Transverse colon (tissue), 4 donors: ENCODE data around the gene TBX10. TPM values are rescaled to one million over a fixed set of nuclear protein-coding genes. Genes with fewer than 3 reads are reported as not detected.

ENCODE experiments used
- DNase-seq: peaks from one replicate; pipeline ENCODE4 v3.0.0-alpha.2; 2019
- H3K27ac ChIP-seq, 4 donors: fragments of 200-600 bp; sonication (generic); 2 replicates each; pipeline ENCODE4 v1.5.1; 2016 to 2018; ENCODE audit warnings: inconsistent platforms in 4 of 4
- H3K27me3 ChIP-seq: fragments of 200-600 bp; sonication (generic); 2 replicates; pipeline ENCODE4 v1.5.1; 2017; ENCODE audit warnings: inconsistent platforms
- H3K36me3 ChIP-seq, 4 donors: fragments of 200-600 bp; sonication (generic); 2 replicates each; pipeline ENCODE4 v1.5.1; 2017 to 2019; ENCODE audit warnings: inconsistent platforms in 4 of 4
- H3K4me1 ChIP-seq, 4 donors: fragments of 200-600 bp; sonication (generic); 2 replicates each; pipeline ENCODE4 v1.5.1; 2017 to 2020; ENCODE audit warnings: inconsistent platforms in 4 of 4
- H3K4me3 ChIP-seq, 4 donors: fragments of 200-600 bp; sonication (generic); 1 replicate in 1 of 4; 2 replicates in 3 of 4; pipeline versions ENCODE4 v1.5.1 to v1.6.1; 2017 to 2019; ENCODE audit warnings: inconsistent platforms in 4 of 4
- H3K9me3 ChIP-seq, 2 donors: fragments of 200-600 bp; sonication (generic); 2 replicates each; pipeline ENCODE4 v1.5.1; 2017 to 2019; ENCODE audit warnings: inconsistent platforms in 2 of 2
- CTCF ChIP-seq, 5 experiments: fragments of 200-600 bp in 3 of 5; fragments of 450-650 bp in 2 of 5; sonication (generic) in 3 of 5; IDR thresholded peaks; 1 replicate in 2 of 5; 2 replicates in 3 of 5; pipeline ENCODE4 v1.5.1; 2016 to 2017; ENCODE audit warnings: antibody characterized with exemption in 5 of 5, inconsistent platforms in 3 of 5, mild to moderate bottlenecking in 2 of 5, moderate library complexity in 1 of 5
- EP300 ChIP-seq: sonication (generic); formaldehyde crosslinking; IDR thresholded peaks from one replicate; pipeline ENCODE4 v1.6.1; 2017; ENCODE audit warnings: antibody characterized with exemption, low read depth
- POLR2A ChIP-seq: fragments of 450-650 bp; IDR thresholded peaks from one replicate; pipeline ENCODE4 v1.6.1; 2016; ENCODE audit warnings: antibody characterized with exemption, mild to moderate bottlenecking, moderate library complexity
- POLR2AphosphoS5 ChIP-seq, 3 donors: sonication (generic); formaldehyde crosslinking; IDR thresholded peaks; one replicate each; pipeline ENCODE4 v1.6.1; 2016; ENCODE audit warnings: antibody characterized with exemption in 3 of 3
- WGBS, 2 donors: methylation state at CpG; one replicate each; pipeline ENCODE4 v1.1.5; 2018; ENCODE audit warnings: low coverage in 1 of 2; 5-methylcytosine and 5-hydroxymethylcytosine counted together
- in situ Hi-C, 4 donors: fragments of 200-750 bp; cut with MboI; loops; one replicate each; pipeline versions ENCODE4 v1.15.0 to v1.15.1; 2017; ENCODE audit warnings: low sequenced_read_pairs in 3 of 4, low pct_ligation_motif_present in 1 of 4, low pct_unique_long_range_greater_than_20kb in 1 of 4
- intact Hi-C: fragments of 100-400 bp; cut with DNase I; formaldehyde crosslinking; loops from one replicate; pipeline ENCODE4 v1.15.1; 2023; ENCODE audit warnings: low total_unique reads
- total RNA-seq, 4 donors: library from RNA; depleted of rRNA; stranded (reverse); fragments of >200 nt; gene quantifications; one replicate each; pipeline ENCODE4 v1.1.0, GENCODE V29; 2016

The TBX10 gene
- total RNA-seq, 4 donors from 2014 or later, result 1.3 to 16.5 (median 15.0) TPM; not detected in 1

- Histone ChIP-seq H3K27me3 (no peaks in the 10 kb centered on the region), H3K4me3 (no peak overlapping the region), H3K36me3 (no peaks in the 10 kb centered on the region), H3K4me1 (peaks cover 3 to 22% (median 15%) of the 10 kb centered on the region in 4 donors), H3K9me3 (no peaks in the 10 kb centered on the region), H3K27ac (peak overlapping the region; percentile 8 to 61 (median 48))
- 50% methylated on average over 24 of the region's 24 CpGs; no CpG with 5 or more reads in 1 of the 2 donors for WGBS, 2 donors
- in situ Hi-C loops, result no loop called here
- DNase-seq, result peak; percentile 79
- intact Hi-C loops, result no loop called here
- TF ChIP-seq EP300 (no peak), POLR2A (no peak), CTCF (IDR thresholded peaks at IDR 0.05) (peak in 2 of 5 experiments; percentile 39 to 47), POLR2AphosphoS5 (IDR thresholded peaks at IDR 0.05) (peak in 1 of 3 donors; percentile 13)
Measured at GRCh38 chr11:67646535-67647336, 7.2 kb upstream of the TBX10 start.

DNA sequence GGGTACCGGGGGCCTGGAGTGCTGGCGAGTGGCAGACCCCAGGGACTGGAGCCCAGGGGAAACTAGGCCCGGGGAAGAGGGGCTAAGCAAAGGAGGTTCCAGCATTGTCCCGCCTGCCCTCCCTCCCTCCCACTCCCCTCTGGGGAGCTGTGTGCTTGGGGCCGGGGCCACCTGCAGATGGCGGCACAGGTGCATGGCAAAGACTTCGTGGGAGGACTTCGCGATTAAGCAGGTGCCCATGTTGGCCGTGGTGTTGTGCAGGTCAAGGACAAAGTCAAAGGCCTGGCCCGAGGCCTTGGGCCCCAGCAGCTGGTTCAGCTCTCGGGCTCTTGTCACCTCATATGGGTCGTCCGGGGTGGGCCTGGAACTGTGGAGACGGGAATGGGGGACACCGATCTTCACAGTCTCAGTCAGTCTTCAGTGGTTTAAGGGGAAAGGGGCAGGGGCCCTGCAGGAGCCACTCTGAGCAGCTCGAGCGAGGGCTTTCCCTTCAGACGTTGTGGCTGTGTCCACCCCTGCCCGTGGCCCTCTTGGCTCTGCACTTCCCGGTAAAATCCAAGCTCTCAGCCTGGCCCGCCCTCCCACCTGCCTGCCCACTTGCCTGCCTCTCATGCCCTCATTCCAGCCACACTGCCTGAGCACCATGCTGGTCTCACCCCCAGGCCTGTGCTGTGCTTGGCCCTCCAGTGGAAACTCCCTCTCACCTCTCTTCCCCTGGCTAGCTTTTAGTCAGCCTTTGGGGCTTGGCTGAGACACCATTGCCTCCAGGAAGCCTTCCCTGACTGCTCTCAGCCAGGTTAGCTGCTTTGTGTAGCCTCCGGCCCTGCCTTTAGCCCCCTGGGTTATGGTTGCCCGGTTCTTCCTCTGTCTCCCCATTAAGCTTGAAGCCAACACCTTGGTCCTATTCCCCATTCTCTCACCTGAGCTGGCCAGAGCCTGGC, 6.2 kb upstream of the TBX10 start:
- peaks cover 3 to 22% (median 15%) of the 10 kb centered on the region in 4 donors for H3K4me1 ChIP-seq
- H3K27me3 ChIP-seq, result no peaks in the 10 kb centered on the region
- H3K36me3 ChIP-seq, result no peaks in the 10 kb centered on the region
- H3K4me3 ChIP-seq, result no peak overlapping the region
- in situ Hi-C loops, result no loop called here
- H3K27ac ChIP-seq, result peak overlapping the region in 3 of 4 donors; percentile 45 to 61 (median 50)
- WGBS, 2 donors, result 84% methylated on average over 24 of the region's 24 CpGs; no CpG with 5 or more reads in 1 of the 2 donors
- intact Hi-C loops, result no loop called here
- no peaks in the 10 kb centered on the region for H3K9me3 ChIP-seq
- TF ChIP-seq EP300 (no peak), CTCF (IDR thresholded peaks at IDR 0.05) (no peak), POLR2AphosphoS5 (IDR thresholded peaks at IDR 0.05) (no peak), POLR2A (no peak)
- no peak for DNase-seq

DNA sequence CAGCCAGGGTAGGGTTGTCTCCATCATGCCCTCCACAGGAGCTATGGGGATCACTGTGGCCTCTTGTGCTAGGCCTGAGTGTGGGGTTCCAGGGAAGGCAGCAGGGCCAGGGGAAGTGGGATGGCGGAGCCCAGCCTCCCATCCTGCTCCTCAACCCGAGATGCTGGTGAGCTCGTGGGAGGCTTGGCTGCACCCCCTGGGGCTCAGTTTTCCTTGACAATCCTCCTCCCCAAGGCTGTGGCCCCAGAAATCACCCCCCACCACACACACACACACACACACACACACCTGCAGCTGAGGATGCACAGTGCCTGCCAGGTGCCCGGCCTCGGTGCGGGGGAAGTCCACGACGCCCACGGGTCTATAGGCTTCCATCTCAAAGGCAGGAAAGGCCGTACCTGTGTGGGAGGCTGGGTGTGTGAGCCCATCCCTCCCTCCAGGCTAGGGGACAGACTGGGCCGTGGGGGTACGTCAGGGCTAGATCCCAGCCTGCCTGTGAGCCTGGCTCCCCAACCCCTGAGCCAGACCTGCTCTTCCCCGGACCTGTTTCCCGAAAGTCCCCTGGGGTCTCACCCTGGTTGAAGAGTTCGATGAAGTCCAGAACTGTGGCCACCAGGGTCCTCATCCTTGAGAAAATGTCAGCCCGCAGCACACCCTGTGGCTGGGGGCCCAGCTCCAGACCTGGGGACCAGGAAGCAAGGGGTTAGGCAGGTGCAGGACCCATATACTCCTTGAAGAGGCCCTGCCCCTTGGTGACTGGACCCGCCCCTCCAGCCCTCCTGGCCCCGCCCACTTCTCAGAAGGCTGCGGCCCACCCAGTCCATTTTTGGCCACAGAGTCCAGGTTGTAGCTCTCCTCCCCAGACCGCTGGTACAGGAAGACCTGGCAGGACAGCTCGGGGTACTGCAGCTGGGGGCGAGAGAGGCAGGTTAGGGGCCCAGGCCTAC, 5.2 kb upstream of the TBX10 start:
- H3K4me3 ChIP-seq, result no peak overlapping the region
- peaks cover 3 to 18% (median 10%) of the 10 kb centered on the region in 4 donors for H3K4me1 ChIP-seq
- 90% methylated on average over 18 of the region's 22 CpGs; no CpG with 5 or more reads in 1 of the 2 donors for WGBS, 2 donors
- DNase-seq, result no peak
- no peaks in the 10 kb centered on the region for H3K9me3 ChIP-seq
- intact Hi-C loops, result no loop called here
- H3K27me3 ChIP-seq, result peaks cover 5% of the 10 kb centered on the region
- no peak overlapping the region for H3K27ac ChIP-seq
- in situ Hi-C loops, result no loop called here
- H3K36me3 ChIP-seq, result no peaks in the 10 kb centered on the region
- TF ChIP-seq CTCF (IDR thresholded peaks at IDR 0.05), result no peak
- TF ChIP-seq POLR2A, result no peak
- no peak for TF ChIP-seq POLR2AphosphoS5 (IDR thresholded peaks at IDR 0.05)
- TF ChIP-seq EP300, result no peak
